C4-2B (cell line): ENCODE results near the gene CERKL.

Source experiments
- H3K27ac ChIP-seq: fragments of 450-650 bp; 2 replicates; pipeline ENCODE4 v1.5.1; 2017
- ZFX ChIP-seq: fragments of 450-650 bp; IDR thresholded peaks from 2 replicates; pipeline ENCODE4 v1.6.1; 2017
- TF ChIP-seq, protein P1 (sequence below): fragments of 450-650 bp; conservative IDR thresholded peaks from 2 replicates; pipeline ENCODE4 v1.5.1; 2017; ENCODE audit warnings: mild to moderate bottlenecking

The CERKL gene

DNA sequence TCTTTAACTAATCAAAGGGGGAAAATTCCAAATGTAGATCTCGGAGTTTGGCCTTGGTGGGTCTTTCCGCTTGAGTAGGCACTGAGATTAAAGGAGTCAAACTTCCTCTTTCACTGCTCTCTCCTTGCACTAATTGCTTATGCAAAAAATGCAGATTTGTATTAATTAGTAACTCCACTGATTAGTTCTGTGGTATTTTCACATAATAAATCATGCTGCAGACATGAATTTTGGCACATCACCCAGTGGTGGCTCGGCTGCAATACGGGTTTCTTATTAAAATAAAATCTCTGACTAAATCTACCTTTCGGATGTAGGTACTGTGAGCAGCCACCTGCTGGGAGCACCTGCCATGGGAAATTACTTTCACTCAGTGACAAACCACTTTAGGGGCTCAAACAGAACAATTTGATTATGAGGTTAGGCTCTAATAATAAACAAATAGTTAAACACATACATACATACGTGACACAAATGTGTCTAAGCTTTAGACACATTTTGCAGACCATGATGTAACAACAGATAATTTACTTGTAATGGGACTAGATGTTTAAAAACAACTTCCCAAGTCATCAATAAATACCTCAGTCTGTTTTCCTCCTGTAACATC lies 29.8 kb upstream of the CERKL start:
- no peak overlapping the region for H3K27ac ChIP-seq
- TF ChIP-seq, protein P1, sequence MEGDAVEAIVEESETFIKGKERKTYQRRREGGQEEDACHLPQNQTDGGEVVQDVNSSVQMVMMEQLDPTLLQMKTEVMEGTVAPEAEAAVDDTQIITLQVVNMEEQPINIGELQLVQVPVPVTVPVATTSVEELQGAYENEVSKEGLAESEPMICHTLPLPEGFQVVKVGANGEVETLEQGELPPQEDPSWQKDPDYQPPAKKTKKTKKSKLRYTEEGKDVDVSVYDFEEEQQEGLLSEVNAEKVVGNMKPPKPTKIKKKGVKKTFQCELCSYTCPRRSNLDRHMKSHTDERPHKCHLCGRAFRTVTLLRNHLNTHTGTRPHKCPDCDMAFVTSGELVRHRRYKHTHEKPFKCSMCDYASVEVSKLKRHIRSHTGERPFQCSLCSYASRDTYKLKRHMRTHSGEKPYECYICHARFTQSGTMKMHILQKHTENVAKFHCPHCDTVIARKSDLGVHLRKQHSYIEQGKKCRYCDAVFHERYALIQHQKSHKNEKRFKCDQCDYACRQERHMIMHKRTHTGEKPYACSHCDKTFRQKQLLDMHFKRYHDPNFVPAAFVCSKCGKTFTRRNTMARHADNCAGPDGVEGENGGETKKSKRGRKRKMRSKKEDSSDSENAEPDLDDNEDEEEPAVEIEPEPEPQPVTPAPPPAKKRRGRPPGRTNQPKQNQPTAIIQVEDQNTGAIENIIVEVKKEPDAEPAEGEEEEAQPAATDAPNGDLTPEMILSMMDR = no peak
- no peak for TF ChIP-seq ZFX

DNA sequence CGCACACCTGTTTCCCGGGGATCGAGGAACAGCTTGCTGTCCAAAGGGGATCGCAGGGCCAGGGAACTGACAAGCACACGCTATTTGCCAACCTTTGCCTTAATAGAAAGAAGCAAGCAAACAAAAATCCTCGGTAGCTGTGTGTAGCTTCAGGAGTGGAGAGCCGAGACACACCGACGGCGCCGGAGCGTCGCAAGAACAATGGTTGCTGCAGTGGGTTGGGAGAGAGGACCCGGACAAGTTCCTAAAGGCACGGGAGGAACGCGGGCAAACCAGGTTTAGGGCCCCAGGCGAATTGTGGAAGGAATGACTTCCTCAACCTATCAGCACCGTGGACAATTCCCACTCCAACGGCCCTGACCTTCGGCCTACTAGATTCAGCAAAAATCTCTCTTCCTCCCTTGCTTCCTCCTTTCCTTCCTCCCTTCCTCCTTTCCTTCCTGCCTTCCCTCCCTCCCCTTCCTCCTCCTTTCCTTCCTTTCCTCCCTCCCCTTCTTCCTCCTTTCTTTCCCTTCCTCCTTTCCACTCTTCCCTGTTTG lies 28.3 kb upstream of the CERKL start:
- no peak for TF ChIP-seq ZFX
- TF ChIP-seq, protein P1 = no peak
- H3K27ac ChIP-seq = no peak overlapping the region

DNA sequence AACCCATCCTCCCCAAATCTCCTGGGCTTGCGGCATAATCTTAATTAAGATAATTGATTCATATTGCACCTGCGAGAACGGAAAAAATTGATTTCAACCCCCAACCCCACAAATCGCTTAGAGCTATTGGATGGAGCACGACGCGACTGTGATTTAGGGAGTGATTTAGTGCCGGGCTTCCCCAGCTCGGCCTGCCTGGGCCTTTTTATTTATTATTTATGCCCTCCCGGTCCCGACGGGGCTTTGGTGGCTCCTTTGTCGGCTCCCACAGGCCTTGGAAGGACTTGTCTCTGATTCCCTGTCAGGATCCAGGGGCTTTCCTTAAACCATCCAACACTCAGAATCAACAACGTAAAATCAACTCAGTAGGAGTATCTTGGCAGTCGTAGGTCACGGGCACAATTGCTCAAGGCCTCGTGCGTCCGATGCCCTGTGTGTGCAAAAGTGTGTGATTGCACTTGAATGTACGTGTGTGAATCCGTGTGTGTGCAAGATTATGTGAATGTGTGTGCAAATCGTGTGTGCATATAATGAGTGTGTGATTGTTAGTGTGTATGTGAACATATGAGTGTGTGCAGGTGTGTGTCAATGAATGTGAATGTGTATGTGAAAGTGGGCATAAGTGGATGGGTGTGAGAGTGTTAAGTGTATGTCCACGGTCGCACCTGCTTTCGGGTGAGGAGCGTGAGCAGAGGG lies 27.7 kb upstream of the CERKL start:
- TF ChIP-seq, protein P1 = no peak
- no peak for TF ChIP-seq ZFX
- no peak overlapping the region for H3K27ac ChIP-seq

DNA sequence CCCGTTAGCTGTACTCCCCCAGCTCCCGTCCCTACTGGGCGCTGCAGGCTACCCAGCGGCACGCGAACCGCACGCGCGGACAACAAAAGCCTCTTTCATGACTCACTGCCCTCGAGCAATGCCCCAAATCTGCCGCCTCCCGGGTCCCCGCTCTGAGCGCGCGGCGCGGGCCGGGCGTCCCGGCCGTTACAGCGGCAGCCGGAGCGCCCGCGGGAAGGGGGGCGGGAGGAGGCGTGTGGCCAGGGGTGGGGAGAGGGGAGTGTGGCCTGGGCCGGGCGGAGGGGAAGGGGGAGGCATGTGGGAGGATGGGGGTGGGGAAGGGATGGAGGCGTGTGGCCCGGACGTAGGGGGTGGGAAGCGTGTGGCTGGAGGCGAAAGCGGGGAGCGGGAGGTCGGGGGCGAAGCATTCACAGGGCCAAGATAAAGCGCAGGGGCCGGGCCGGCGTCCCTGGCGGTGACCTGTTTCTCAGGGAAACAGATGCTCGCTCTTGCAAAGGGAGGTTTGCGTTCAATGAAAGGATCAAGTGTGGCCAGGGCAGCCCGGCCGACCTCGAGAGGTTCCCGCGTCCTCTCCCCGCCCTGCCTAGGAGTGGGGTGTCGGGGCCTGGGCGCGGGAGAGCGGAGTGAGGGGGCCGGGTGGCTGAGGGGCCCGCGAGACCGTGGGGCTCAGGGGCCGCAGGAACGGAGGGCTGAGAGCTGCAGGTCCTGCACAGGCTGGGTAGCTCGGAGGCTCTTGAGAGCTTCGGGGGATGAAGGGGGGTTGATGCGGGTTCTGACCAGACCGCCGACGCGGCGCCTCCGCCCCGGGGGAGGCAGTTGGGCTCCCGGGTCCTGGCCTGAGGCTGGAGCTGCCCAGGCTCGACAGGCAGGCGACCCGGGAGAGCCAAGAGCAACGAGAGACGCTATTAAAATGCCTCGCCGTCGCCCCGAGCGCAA lies 26.9 kb upstream of the CERKL start:
- TF ChIP-seq ZFX = no peak
- TF ChIP-seq, protein P1 = no peak
- no peak overlapping the region for H3K27ac ChIP-seq

DNA sequence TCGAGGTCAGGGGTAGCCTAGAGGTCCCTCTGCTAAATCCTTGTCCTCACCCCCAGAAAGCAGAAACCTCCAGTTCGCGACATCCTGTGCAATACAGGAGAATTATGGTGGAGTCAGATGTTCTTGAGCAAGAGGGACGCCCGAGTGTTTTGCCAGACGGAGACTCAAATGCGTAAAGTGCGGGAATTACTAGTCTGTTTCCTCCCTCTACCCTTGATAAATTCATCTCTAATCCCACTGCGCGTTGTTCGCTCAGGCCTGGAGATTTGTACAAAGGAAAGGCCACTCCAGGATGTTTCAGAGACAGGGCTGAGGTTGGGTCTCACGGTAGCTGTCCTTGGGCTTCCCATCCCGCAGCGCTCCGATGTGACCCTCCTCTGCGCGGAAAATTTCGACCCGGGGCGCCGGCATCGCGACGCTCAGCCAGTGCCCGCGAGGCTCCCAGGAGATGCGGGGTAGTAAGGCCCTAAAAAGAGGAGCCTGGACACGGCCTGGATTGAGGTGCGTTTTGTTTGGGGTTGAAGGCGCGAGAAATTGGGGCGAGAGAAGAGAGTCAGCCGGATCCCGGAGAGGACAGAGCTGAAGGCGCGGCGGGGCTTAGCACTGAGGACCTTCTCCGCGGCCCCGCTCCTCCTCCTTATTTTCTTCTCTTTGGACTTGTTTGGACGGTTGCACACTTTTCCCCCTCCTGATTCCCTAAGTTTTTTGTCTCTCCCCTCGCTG lies 26.1 kb upstream of the CERKL start:
- no peak overlapping the region for H3K27ac ChIP-seq
- TF ChIP-seq, protein P1 = no peak
- TF ChIP-seq ZFX = no peak

DNA sequence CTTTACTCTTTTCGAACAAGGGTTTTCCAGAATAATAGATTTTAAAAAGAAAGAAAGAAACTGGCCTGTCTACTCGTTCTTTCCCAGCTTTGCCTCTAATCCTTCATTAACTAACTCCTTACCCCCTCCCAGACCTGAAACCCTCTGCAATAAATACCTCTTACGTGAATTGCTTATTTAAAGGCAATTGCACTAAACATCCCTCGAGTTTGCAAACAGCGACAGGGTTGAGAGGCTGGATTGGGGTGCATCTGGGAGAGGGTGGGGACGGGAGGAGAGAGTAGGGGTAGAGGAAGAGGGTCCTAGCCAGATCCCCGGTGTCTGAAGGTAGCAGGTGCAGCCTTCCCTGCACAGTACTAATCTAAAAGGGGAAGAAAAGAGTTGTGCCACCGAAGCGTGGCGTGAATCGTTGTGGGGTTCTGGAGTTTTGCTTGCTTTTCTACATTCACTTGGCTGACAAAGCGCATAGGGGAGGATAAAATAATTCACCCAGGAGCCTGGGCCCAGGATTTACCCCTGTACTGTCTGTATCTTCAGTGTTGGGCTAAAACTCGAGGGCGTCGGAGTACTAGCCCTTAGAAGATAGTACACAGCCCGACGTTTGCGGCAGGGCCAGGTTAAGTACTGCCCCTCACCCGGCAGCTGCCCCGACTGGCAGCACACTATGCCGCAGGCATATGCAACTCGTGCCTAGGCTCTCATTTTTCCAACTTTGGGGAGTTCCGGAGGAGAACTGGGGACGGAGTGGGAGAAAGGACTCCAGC lies 25.3 kb upstream of the CERKL start:
- TF ChIP-seq ZFX = no peak
- TF ChIP-seq, protein P1 = no peak
- H3K27ac ChIP-seq = no peak overlapping the region
